HepG2 (cell line): ENCODE results near the gene RNF25. TPM values are rescaled to one million over a fixed set of nuclear protein-coding genes. Genes with fewer than 3 reads are reported as not detected.

Experiments used
- AHDC1 ChIP-seq: sonication (generic); formaldehyde crosslinking; IDR thresholded peaks from 2 replicates; pipeline ENCODE4 v1.5.1; 2020; ENCODE audit warnings: mild to moderate bottlenecking, missing genetic modification reagents, borderline replicate concordance
- ATF6 ChIP-seq: sonication (generic); formaldehyde crosslinking; conservative IDR thresholded peaks from 2 replicates; pipeline ENCODE4 v1.4.0; 2020; ENCODE audit warnings: missing genetic modification reagents
- CEBPZ ChIP-seq: IDR thresholded peaks from 2 replicates; pipeline ENCODE4 v1.6.1; 2012; ENCODE audit warnings: low read length, improper control_type of control experiment
- CENPX ChIP-seq: sonication (generic); formaldehyde crosslinking; IDR thresholded peaks from 2 replicates; pipeline ENCODE4 v1.9.0; 2021; ENCODE audit warnings: mild to moderate bottlenecking, missing genetic modification reagents, moderate library complexity
- HCFC1 ChIP-seq: fragments of 150-350 bp; IDR thresholded peaks from 2 replicates; pipeline ENCODE4 v1.6.1; 2014; ENCODE audit warnings: low read depth, low read length
- HOXD1 ChIP-seq: sonication (generic); formaldehyde crosslinking; IDR thresholded peaks from 2 replicates; pipeline ENCODE4 v1.5.0; 2020; ENCODE audit warnings: missing genetic modification reagents
- SIX4 ChIP-seq: sonication (generic); formaldehyde crosslinking; IDR thresholded peaks from 2 replicates; pipeline ENCODE4 v1.4.0; 2020; ENCODE audit warnings: missing genetic modification reagents
- TCF7 ChIP-seq: sonication (generic); IDR thresholded peaks from 2 replicates; pipeline ENCODE4 v1.6.1; 2016; ENCODE audit warnings: antibody characterized with exemption, low read depth
- ZFP36 ChIP-seq: fragments of 150-350 bp; IDR thresholded peaks from 2 replicates; pipeline ENCODE4 v1.6.1; 2018; ENCODE audit warnings: borderline replicate concordance, low read length, low read depth; ENCODE audit not compliant: partially characterized antibody
- ZMAT5 ChIP-seq: sonication (generic); formaldehyde crosslinking; IDR thresholded peaks from 2 replicates; pipeline ENCODE4 v1.5.0; 2020; ENCODE audit warnings: mild to moderate bottlenecking, low read depth, missing genetic modification reagents, borderline replicate concordance
- ZNF430 ChIP-seq: sonication (generic); formaldehyde crosslinking; IDR thresholded peaks from 2 replicates; pipeline ENCODE4 v1.9.0; 2021; ENCODE audit warnings: mild to moderate bottlenecking, missing genetic modification reagents
- ZNF512 ChIP-seq: sonication (generic); formaldehyde crosslinking; IDR thresholded peaks from 2 replicates; pipeline ENCODE4 v1.4.0; 2020; ENCODE audit warnings: mild to moderate bottlenecking, missing genetic modification reagents
- ZNF691 ChIP-seq: sonication (generic); formaldehyde crosslinking; IDR thresholded peaks from 2 replicates; pipeline ENCODE4 v1.4.0; 2020; ENCODE audit warnings: missing genetic modification reagents, low read depth, mild to moderate bottlenecking, borderline replicate concordance
- polyA plus RNA-seq, 8 experiments: library from polyadenylated mRNA; depleted of rRNA in 3 of 8; stranded (reverse) in 7 of 8; unstranded in 1 of 8; fragments of >200 nt; fragmentation: Illumina TruSeq in 4 of 8; extraction: Trizol in 4 of 8; gene quantifications; 2 replicates each; pipeline versions ENCODE4 v1.2.1 to v1.2.3, GENCODE V29; 2011 to 2016; ENCODE audit warnings: low read depth in 4 of 8, missing spikeins in 1 of 8, mixed read lengths in 1 of 8; ENCODE audit not compliant: insufficient read depth in 1 of 8
- total RNA-seq, 5 experiments: library from RNA; depleted of rRNA; stranded (reverse); fragments of >200 nt; fragmentation: Illumina TruSeq; extraction: Trizol; gene quantifications; 2 replicates each; pipeline ENCODE4 v1.2.3, GENCODE V29; 2016; ENCODE audit warnings: low read depth in 1 of 5

The RNF25 gene
- total and polyA plus RNA-seq, 2 of the 13 experiments (the other 11 are each of a cell fraction or from before 2014, with no cell fraction given), result 37.0 to 87.6 TPM

GRCh38 chr2:218671654-218672566, at the start of gene RNF25, which contains the start of gene STK36 (continued):
- TF ChIP-seq AHDC1, result no peak
- no peak for TF ChIP-seq ZFP36
- TF ChIP-seq CENPX, result no peak
- no peak for TF ChIP-seq ZNF512 (CRISPR knock-in tag)
- TF ChIP-seq HCFC1, result peak; percentile 65
- no peak for TF ChIP-seq CEBPZ
- TF ChIP-seq ZNF691 (CRISPR knock-in tag), result peak; percentile 66; the same call in 1 of the 2 replicates
- TF ChIP-seq SIX4 (CRISPR knock-in tag), result no peak
- TF ChIP-seq TCF7, result no peak
- no peak for TF ChIP-seq ZNF430 (CRISPR knock-in tag)
- TF ChIP-seq ATF6, result 0 out of 2 replicates have a peak, but pooled peaks have one; percentile 32
- TF ChIP-seq ZMAT5 (CRISPR knock-in tag), result no peak
- TF ChIP-seq HOXD1 (CRISPR knock-in tag), result no peak; the same call in none of the 2 replicates
